ENCODE results near the gene GIPC1. TPM values are rescaled to one million over a fixed set of nuclear protein-coding genes. Genes with fewer than 3 reads are reported as not detected.

Gene GIPC1
- total RNA-seq, 4 donors from 2014 or later, result 36.4 to 95.5 (median 48.9) TPM

- no peak for TF ChIP-seq CTCF (IDR thresholded peaks at IDR 0.05; ENCODE audit: low read depth)
Observed at GRCh38 chr19:14441041-14441938, 54.6 kb downstream of the GIPC1 start.

DNA sequence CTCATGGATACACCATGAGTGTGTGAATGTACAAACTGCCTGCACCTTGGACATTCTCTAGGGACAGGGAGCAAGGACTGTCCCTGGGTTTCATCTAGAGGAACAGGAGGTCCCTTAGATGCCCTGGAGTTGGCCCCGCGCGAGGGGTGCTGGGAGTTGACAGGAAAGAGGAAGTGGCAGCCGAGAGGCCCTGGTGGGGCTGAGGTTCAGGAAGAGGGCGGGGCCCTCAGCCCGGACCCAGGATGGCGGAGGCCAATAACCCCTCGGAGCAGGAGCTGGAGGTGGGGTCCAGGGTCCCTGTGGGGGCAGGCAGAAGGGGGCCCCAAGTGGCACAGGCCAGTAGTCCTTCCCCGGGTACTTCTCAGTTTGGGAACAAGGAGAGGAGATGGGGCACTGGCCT lies 55.9 kb downstream of the GIPC1 start:
- TF ChIP-seq CTCF (IDR thresholded peaks at IDR 0.05; ENCODE audit: low read depth), result no peak

GRCh38 chr19:14439014-14439413 lies 56.9 kb downstream of the GIPC1 start:
- no peak for TF ChIP-seq CTCF (IDR thresholded peaks at IDR 0.05; ENCODE audit: low read depth)

GRCh38 chr19:14437578-14438140 lies 58.3 kb downstream of the GIPC1 start:
- no peak for TF ChIP-seq CTCF (IDR thresholded peaks at IDR 0.05; ENCODE audit: low read depth)

DNA sequence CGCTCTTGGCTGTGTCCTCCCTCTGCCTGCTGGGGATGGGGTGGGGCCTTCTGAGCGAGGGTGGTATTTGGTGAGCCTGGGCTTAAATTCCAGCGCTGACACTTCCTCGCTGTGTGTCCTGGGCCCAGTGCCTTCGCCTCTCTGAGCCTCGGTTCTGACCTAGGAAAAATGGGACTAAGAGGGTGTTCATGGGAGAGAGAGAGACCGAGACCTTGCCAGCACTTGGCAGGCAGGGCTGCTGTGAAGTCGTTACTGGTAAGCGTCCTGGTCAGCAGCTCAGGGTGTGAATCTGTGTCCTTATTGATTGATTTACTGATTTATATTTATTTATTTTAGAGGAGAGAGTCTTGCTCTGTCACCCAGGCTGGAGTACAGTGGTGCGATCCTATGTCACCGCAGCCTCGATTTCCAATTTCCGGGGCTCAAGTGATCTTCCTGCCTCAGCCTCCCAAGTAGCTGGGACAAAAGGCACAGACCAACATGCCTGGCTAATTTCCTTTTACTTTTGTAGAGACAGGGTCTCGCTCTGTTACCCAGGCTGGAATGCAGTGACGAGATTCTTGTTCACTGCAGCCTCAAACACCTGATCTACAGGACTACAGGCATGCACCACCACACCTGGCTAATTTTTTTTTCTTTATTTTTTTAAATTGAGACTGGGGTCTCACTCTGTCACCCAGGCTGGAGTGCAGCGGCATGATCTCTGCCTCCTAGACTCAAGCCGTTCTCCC lies 60.4 kb downstream of the GIPC1 start:
- no peak for TF ChIP-seq CTCF (IDR thresholded peaks at IDR 0.05; ENCODE audit: low read depth)

DNA sequence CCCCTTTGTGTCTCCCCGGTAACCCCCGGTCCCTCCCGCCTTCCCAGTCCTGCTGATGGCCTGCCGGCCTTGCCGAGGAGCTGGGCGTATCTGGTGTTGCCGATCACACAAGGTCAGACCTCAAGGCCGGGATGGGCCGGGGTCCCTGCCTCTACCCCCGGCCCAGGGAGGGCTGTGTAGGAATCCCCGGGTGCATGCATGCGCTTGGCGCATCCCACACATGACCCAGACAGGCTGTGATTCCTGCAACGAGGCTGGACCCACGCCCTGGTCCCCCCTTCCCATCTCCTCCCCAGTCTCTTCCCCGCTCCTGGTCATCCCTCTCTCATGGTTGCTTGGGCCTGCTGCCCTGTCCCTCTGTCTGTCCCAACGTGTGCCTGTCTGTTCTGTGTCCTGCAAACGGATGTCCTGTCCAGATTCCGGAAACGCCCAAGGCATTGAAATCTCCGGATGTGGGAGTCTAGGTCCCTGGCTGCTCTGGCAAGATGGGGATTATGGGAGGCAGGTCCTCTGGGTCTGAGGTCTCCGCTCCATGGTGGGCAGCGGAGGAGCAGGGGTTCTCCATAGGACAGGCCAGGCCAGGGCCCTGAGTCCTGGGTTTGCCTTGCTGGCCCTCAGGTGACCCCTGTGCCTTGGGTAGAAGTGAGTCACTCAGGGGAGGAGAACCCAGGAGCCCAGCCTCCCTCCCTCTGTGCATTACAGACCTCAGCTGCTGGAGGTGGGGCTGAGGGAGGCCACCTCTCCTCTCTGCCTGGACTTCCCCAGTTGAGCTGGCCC lies 61.2 kb downstream of the GIPC1 start:
- no peak for TF ChIP-seq CTCF (IDR thresholded peaks at IDR 0.05; ENCODE audit: low read depth)

Measured in subcutaneous adipose tissue (tissue), 4 donors.